Trophoblast cell (in vitro differentiated cells and primary cell): ENCODE measurements around the gene IDE.
"Not testable (repeated sequence)": the region's sequence is repeated elsewhere in the genome, so short reads cannot be mapped to it uniquely, and the experiment has no call there.

Experiments used
- DNase-seq, 2 donors: peaks; one replicate each; pipeline ENCODE4 v3.0.0-alpha.2; 2016
- H2AFZ ChIP-seq: 2 replicates; pipeline ENCODE4 v1.6.1; 2013; ENCODE audit warnings: low read length, moderate library complexity, mild to moderate bottlenecking; ENCODE audit not compliant: insufficient read depth, poor library complexity
- H2AK5ac ChIP-seq: 2 replicates; pipeline ENCODE4 v1.6.1; 2013; ENCODE audit warnings: mild to moderate bottlenecking, low read length
- H2BK120ac ChIP-seq: 2 replicates; pipeline ENCODE4 v1.6.1; 2013; ENCODE audit warnings: low read length, mild to moderate bottlenecking, moderate library complexity; ENCODE audit not compliant: insufficient read depth, poor library complexity
- H2BK12ac ChIP-seq: 2 replicates; pipeline ENCODE4 v1.6.1; 2013; ENCODE audit warnings: mild to moderate bottlenecking, low read length, moderate library complexity
- H2BK5ac ChIP-seq: 2 replicates; pipeline ENCODE4 v1.6.1; 2013; ENCODE audit warnings: low read length, low read depth, moderate library complexity, mild to moderate bottlenecking; ENCODE audit not compliant: poor library complexity
- H3K14ac ChIP-seq: 2 replicates; pipeline ENCODE4 v1.6.1; 2013; ENCODE audit warnings: mild to moderate bottlenecking, low read length
- H3K18ac ChIP-seq: 2 replicates; pipeline ENCODE4 v1.6.1; 2013; ENCODE audit warnings: mild to moderate bottlenecking, low read length
- H3K23ac ChIP-seq: 2 replicates; pipeline ENCODE4 v1.6.1; 2013; ENCODE audit warnings: low read length
- H3K27ac ChIP-seq: 2 replicates; pipeline ENCODE4 v1.5.1; 2013; ENCODE audit warnings: low read depth, mild to moderate bottlenecking, inconsistent platforms, low read length, moderate library complexity
- H3K27me3 ChIP-seq: 2 replicates; pipeline ENCODE4 v1.6.1; 2013; ENCODE audit warnings: inconsistent platforms, mild to moderate bottlenecking, low read length, moderate library complexity; ENCODE audit not compliant: insufficient read depth
- H3K36me3 ChIP-seq, 2 experiments: 1 replicate in 1 of 2; 2 replicates in 1 of 2; pipeline ENCODE4 v1.6.1; 2013; ENCODE audit warnings: low read length in 2 of 2, mild to moderate bottlenecking in 2 of 2, moderate library complexity in 1 of 2; ENCODE audit not compliant: insufficient read depth in 2 of 2, control insufficient read depth in 1 of 2
- H3K4ac ChIP-seq: 2 replicates; pipeline ENCODE4 v1.6.1; 2013; ENCODE audit warnings: low read depth, mild to moderate bottlenecking, low read length, moderate library complexity
- H3K4me1 ChIP-seq, 2 experiments: 1 replicate in 1 of 2; 2 replicates in 1 of 2; pipeline ENCODE4 v1.6.1; 2013; ENCODE audit warnings: low read length in 2 of 2, mild to moderate bottlenecking in 2 of 2, moderate library complexity in 1 of 2; ENCODE audit not compliant: insufficient read depth in 2 of 2, control insufficient read depth in 1 of 2
- H3K4me2 ChIP-seq: 2 replicates; pipeline ENCODE4 v1.6.1; 2013; ENCODE audit warnings: inconsistent platforms, mild to moderate bottlenecking, low read length, moderate library complexity
- H3K4me3 ChIP-seq: 2 replicates; pipeline ENCODE4 v1.5.1; 2013; ENCODE audit warnings: mild to moderate bottlenecking, low read depth, low read length, inconsistent platforms
- H3K79me1 ChIP-seq: one replicate; pipeline ENCODE4 v1.6.1; 2013; ENCODE audit warnings: low read length
- H3K79me2 ChIP-seq: 2 replicates; pipeline ENCODE4 v1.6.1; 2013; ENCODE audit warnings: low read length, mild to moderate bottlenecking; ENCODE audit not compliant: control insufficient read depth, insufficient read depth, poor library complexity
- H3K9ac ChIP-seq: 2 replicates; pipeline ENCODE4 v1.6.1; 2013; ENCODE audit warnings: mild to moderate bottlenecking, low read length
- H3K9me3 ChIP-seq: 2 replicates; pipeline ENCODE4 v1.6.1; 2013; ENCODE audit warnings: low read depth, mild to moderate bottlenecking, control low read depth, inconsistent platforms, low read length; ENCODE audit not compliant: insufficient read depth
- H4K12ac ChIP-seq: 2 replicates; pipeline ENCODE4 v1.6.1; 2013; ENCODE audit warnings: low read depth, mild to moderate bottlenecking, low read length, moderate library complexity
- H4K8ac ChIP-seq: 2 replicates; pipeline ENCODE4 v1.6.1; 2013; ENCODE audit warnings: low read depth, mild to moderate bottlenecking, low read length, moderate library complexity
- H4K91ac ChIP-seq: one replicate; pipeline ENCODE4 v1.6.1; 2013; ENCODE audit warnings: low read depth, mild to moderate bottlenecking, low read length, moderate library complexity
- WGBS: extraction: QIAGEN DNeasy Blood & Tissue Kit; methylation state at CpG from one replicate; pipeline ENCODE4 v1.1.7; 2013; ENCODE audit warnings: missing lambda C conversion rate; ENCODE audit not compliant: insufficient read length, insufficient coverage; ENCODE audit errors: extremely low coverage; 5-methylcytosine and 5-hydroxymethylcytosine counted together

The IDE gene

DNA sequence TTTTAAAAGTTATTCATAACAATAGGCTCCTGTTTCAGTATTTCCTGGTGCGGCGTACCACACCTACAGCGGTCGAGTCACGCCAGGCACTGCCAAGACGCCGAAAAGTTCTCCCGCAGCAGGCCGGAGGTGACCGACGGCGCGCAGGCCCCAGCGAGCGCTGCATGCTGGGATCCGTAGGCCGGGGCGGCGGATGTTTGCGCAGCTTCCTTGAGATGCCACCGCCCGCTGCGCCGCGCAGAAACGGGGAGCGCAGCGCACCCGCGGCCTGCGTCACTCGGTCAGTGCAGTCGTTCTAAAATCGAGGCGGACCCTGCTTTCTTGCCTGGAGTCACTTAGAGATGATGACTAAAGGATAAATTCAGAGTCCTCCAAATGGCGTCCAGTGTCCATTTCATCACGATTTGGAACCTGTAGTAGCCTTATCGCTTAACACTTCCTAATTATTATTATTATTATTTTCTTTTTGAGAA lies 17.7 kb upstream of the IDE start:
- Histone ChIP-seq H3K23ac (no peak overlapping the region), H3K18ac (no peak overlapping the region), H2BK120ac (no peak overlapping the region), H2AFZ (peak overlapping the region; percentile 97), H4K12ac (no peak overlapping the region), H3K9ac (no peak overlapping the region), H3K27me3 (no peaks in the 10 kb centered on the region), H4K91ac (no peak overlapping the region), H4K8ac (peak overlapping the region; percentile 88), H3K36me3 (no peaks in the 10 kb centered on the region), H3K4me3 (peak overlapping the region; percentile 57), H3K4me1 (peaks cover 0 to 2% of the 10 kb centered on the region in 2 experiments), H3K79me1 (peaks cover 7% of the 10 kb centered on the region), H3K4me2 (peak overlapping the region; percentile 77), H2AK5ac (no peak overlapping the region), H2BK5ac (no peak overlapping the region), H3K27ac (peak overlapping the region; percentile 48), H3K9me3 (no peaks in the 10 kb centered on the region), H3K79me2 (peaks cover 11% of the 10 kb centered on the region), H3K14ac (peak overlapping the region; percentile 64), H3K4ac (no peak overlapping the region), H2BK12ac (no peak overlapping the region)
- WGBS = no CpG with 5 or more reads among the region's 38 CpGs
- DNase-seq = peak; percentile 87 to 88

DNA sequence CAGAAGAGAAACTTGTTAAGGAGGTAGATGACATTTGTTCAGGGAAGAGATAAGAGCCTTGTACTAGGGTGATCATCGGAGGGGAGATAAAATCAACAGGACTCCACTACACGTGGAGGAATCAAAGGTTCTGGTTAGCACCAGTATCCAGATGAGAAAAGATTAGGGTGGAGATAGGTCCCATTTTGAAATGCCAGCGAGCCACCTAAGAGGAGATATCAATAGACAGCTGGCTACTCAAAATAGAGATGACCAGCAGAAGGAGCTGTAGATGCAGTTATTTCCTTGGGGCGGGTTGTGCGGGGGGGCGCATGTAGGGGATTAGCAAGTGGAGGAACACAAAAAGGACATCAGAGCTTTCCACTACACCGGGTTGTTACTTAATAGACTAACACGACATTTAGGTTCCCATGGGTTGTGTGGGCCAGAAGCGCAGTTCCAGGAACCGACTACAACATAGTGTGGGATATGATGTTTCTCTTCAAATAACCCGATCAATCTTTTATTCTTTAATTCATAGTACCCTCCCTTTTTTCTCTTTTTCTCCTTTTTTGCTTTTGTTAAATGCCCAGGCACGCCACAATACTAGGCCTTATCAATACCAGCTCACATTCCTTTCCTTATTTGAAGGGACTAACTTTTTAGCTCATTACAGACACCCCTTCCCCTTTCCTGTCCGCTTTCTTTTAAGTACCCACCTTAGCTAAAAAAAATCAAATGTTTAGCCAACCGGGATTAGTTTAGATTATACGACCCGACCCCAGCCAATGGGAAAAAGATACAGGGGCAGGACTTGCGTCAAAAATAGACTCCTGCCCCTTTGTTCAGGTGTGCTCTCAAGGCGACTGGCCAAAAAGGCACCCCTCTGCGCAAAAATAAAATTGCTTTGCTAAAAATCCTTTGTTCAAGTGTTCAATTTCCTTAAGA lies 17.0 kb upstream of the IDE start:
- no peak overlapping the region for H3K14ac ChIP-seq
- H3K18ac ChIP-seq = no peak overlapping the region
- no peak overlapping the region for H2BK5ac ChIP-seq
- no peak overlapping the region for H3K4ac ChIP-seq
- peak overlapping the region; percentile 77 for H3K4me2 ChIP-seq
- H4K12ac ChIP-seq = peak overlapping the region; percentile 7
- H2BK120ac ChIP-seq = no peak overlapping the region
- no peaks in the 10 kb centered on the region for H3K36me3 ChIP-seq
- H3K4me3 ChIP-seq = no peak overlapping the region
- H3K27me3 ChIP-seq = no peaks in the 10 kb centered on the region
- H3K23ac ChIP-seq = no peak overlapping the region
- H2AK5ac ChIP-seq = no peak overlapping the region
- WGBS = no CpG with 5 or more reads among the region's 19 CpGs
- H3K79me1 ChIP-seq = peaks cover 7% of the 10 kb centered on the region
- peak in 1 of 2 donors; percentile 34 for DNase-seq
- peak overlapping the region; percentile 97 for H2AFZ ChIP-seq
- H4K8ac ChIP-seq = peak overlapping the region; percentile 88
- H2BK12ac ChIP-seq = no peak overlapping the region
- H3K27ac ChIP-seq = peak overlapping the region; percentile 27
- H3K79me2 ChIP-seq = peaks cover 8% of the 10 kb centered on the region
- H3K9ac ChIP-seq = no peak overlapping the region
- H4K91ac ChIP-seq = no peak overlapping the region
- H3K9me3 ChIP-seq = no peaks in the 10 kb centered on the region
- H3K4me1 ChIP-seq = peaks cover 0 to 2% of the 10 kb centered on the region in 2 experiments

- not testable (repeated sequence) for H4K12ac ChIP-seq, H2BK5ac ChIP-seq, H2BK12ac ChIP-seq, H3K18ac ChIP-seq, H3K9ac ChIP-seq, H3K27me3 ChIP-seq, H4K91ac ChIP-seq, H2AK5ac ChIP-seq, H3K4me2 ChIP-seq, H3K36me3 ChIP-seq, H3K4ac ChIP-seq, H3K79me1 ChIP-seq, H3K4me3 ChIP-seq, H3K9me3 ChIP-seq, H4K8ac ChIP-seq, H3K27ac ChIP-seq, DNase-seq, H3K14ac ChIP-seq, H2BK120ac ChIP-seq, H3K4me1 ChIP-seq, H3K23ac ChIP-seq, H3K79me2 ChIP-seq, H2AFZ ChIP-seq
- WGBS = no CpG with 5 or more reads among the region's 6 CpGs
Measured at GRCh38 chr10:92582347-92582746, 8.5 kb upstream of the IDE start.

DNA sequence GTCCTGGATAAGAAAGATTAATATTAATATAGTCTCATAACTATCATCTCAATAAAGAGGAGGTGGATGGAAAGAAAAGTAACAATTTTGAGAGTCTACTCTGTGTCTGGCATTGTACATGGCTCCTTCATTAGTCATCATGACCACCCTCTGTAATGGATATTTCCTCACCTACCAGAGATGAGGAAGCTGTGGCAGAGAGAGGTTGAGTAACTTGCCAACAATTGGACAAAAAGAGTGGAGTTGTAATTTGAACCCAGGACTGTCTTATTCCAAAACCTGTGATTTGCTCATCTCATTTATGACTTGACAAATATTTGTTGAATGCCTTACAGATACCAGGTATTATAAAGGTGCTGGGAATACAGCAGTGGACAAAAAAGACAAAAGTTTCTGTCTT lies 2.1 kb upstream of the IDE start:
- no peak overlapping the region for H3K23ac ChIP-seq
- H3K9ac ChIP-seq = no peak overlapping the region
- no peak overlapping the region for H3K4me3 ChIP-seq

More for the DNA sequence above, 2.1 kb upstream of the IDE start:
- no peak overlapping the region for H3K18ac ChIP-seq
- no peak overlapping the region for H3K4me2 ChIP-seq
- H4K91ac ChIP-seq = no peak overlapping the region
- peaks cover 13% of the 10 kb centered on the region for H3K79me2 ChIP-seq
- no peak overlapping the region for H4K12ac ChIP-seq
- H3K14ac ChIP-seq = no peak overlapping the region
- no peak overlapping the region for H2BK12ac ChIP-seq
- no peaks in the 10 kb centered on the region for H3K27me3 ChIP-seq
- no peaks in the 10 kb centered on the region for H3K9me3 ChIP-seq
- no peaks in the 10 kb centered on the region for H3K36me3 ChIP-seq
- no peak overlapping the region for H3K27ac ChIP-seq
- no peak overlapping the region for H2BK5ac ChIP-seq
- no peak overlapping the region for H3K4ac ChIP-seq
- no peak overlapping the region for H2AFZ ChIP-seq
- no peak overlapping the region for H4K8ac ChIP-seq
- H2BK120ac ChIP-seq = no peak overlapping the region
- H3K79me1 ChIP-seq = peaks cover 13% of the 10 kb centered on the region
- H2AK5ac ChIP-seq = no peak overlapping the region
- peak; percentile 43 to 66 for DNase-seq
- peaks cover 0 to 8% of the 10 kb centered on the region in 2 experiments for H3K4me1 ChIP-seq
